SJCRH30 (cell line): Measurements from ENCODE around the gene WDR59. TPM values are rescaled to one million over a fixed set of nuclear protein-coding genes. Genes with fewer than 3 reads are reported as not detected.

Experiments
- DNase-seq, 2 experiments: peaks; one replicate each; pipeline ENCODE4 v3.0.0-alpha.2; 2015 to 2020
- H3K27ac ChIP-seq: fragments of 250-450 bp; sonication (Bioruptor Pico); 2 replicates; pipeline ENCODE4 v1.5.1; 2020; ENCODE audit warnings: mild to moderate bottlenecking, moderate library complexity
- H3K27me3 ChIP-seq: fragments of 250-450 bp; sonication (Bioruptor Pico); 2 replicates; pipeline ENCODE4 v1.5.1; 2020; ENCODE audit warnings: mild to moderate bottlenecking, moderate library complexity
- H3K36me3 ChIP-seq: fragments of 250-450 bp; sonication (Bioruptor Pico); 2 replicates; pipeline ENCODE4 v1.5.1; 2020; ENCODE audit warnings: mild to moderate bottlenecking, moderate library complexity
- H3K4me1 ChIP-seq: fragments of 250-450 bp; sonication (Bioruptor Pico); 2 replicates; pipeline ENCODE4 v1.5.1; 2020; ENCODE audit warnings: mild to moderate bottlenecking, moderate library complexity
- H3K4me3 ChIP-seq: fragments of 250-450 bp; sonication (Bioruptor Pico); 2 replicates; pipeline ENCODE4 v1.5.1; 2020; ENCODE audit warnings: mild to moderate bottlenecking, moderate library complexity
- H3K9me3 ChIP-seq: fragments of 250-450 bp; sonication (Bioruptor Pico); replicated peaks from 2 replicates; pipeline ENCODE4 v1.5.1; 2020; ENCODE audit warnings: mild to moderate bottlenecking, moderate library complexity
- total RNA-seq: library from RNA; depleted of rRNA; stranded (reverse); fragments of >200 nt; shearing (Covaris generic); gene quantifications from 2 replicates; pipeline ENCODE4 v1.2.3, GENCODE V29; 2014

WDR59 gene
- total RNA-seq, 1 experiment from 2014 or later: 17.9 TPM

DNA sequence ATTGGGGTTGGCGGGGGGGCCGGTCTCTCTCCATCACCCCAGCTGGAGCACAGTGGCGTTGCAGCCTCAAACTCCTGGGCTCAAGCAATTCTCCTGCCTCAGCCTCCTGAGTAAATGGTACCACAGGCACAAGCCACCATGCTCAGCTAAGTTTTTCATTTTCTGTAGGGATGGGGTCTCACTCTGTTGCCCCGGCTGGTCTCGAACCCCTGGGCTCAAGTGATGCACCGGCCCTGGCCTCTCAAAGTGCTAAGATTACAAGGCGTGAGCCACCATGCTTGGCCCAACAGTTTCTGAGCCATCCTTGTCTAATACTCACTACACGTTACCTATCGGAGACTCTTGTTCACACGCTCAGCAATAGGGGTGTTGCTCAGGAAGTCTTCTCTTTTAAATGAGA lies 11.6 kb downstream of the WDR59 start:
- Histone ChIP-seq H3K27ac (no peak overlapping the region), H3K9me3 (no peaks in the 10 kb centered on the region), H3K27me3 (no peaks in the 10 kb centered on the region), H3K4me3 (no peak overlapping the region), H3K36me3 (no peaks in the 10 kb centered on the region), H3K4me1 (no peaks in the 10 kb centered on the region)
- no peak for DNase-seq

DNA sequence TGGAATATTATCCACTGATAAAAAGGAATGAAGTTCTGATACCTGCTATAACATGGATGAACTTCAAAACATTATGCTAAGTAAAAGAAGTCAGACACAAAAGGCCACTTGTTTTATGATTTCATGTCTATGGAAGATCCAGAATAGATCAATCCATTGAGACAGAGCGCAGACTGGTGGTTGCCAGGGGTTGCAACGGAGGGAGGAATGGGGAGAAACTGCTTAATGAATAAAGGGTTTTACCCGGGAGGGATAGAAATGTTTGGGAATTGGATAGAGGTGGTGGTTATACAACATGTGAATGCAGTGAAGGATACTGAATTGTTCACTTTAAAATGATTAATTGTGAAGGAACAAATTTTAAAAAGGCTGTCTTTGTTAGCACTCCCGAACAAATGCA lies 30.2 kb downstream of the WDR59 start:
- Histone ChIP-seq H3K27ac (no peak overlapping the region), H3K27me3 (no peaks in the 10 kb centered on the region), H3K36me3 (no peaks in the 10 kb centered on the region), H3K9me3 (no peaks in the 10 kb centered on the region), H3K4me1 (no peaks in the 10 kb centered on the region), H3K4me3 (no peak overlapping the region)
- no peak for DNase-seq

DNA sequence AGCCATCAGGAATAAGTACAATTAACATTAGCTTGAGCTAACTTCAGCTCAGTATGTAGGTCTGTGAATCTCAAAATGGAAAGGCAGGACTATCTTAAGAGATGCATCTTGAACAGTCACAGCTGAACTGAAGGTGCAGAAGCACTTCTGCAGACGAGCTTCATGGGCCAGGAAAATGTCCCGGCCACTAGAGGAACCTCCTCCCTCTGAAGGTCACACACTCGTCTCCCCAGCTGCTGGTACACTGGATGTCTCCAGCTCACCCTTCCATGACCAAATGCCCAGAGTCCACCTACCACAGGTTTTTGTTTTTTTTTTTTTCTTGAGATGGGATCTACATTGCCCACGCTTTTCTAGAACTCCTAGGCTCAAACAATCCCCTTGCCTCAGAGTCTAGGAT lies 33.2 kb downstream of the WDR59 start:
- Histone ChIP-seq H3K36me3 (peaks cover 2% of the 10 kb centered on the region; the same call in 1 of the 2 replicates), H3K9me3 (no peaks in the 10 kb centered on the region), H3K4me1 (no peaks in the 10 kb centered on the region), H3K4me3 (no peak overlapping the region), H3K27ac (no peak overlapping the region), H3K27me3 (no peaks in the 10 kb centered on the region)
- no peak for DNase-seq

DNA sequence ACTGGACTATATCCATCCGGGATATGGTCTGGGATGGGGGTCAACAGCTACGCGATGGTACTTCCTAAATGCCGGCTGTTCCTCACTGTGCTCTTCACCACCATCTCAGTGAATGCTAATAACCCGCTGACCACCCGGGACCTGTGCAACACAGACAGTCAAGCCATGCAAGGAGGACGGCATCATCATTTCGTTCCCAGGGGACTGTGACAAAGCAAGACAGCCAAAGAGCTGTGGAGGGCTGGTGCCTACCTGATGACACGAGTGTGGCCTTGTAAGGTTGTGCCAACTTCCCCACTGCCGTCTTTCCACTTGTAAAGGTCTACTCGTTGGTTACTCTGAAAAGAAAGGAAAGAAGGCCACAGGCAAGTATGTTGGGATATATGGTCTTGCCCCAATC lies 33.7 kb downstream of the WDR59 start:
- DNase-seq: no peak
- no peaks in the 10 kb centered on the region for H3K4me1 ChIP-seq
- H3K9me3 ChIP-seq: no peaks in the 10 kb centered on the region
- H3K4me3 ChIP-seq: no peak overlapping the region
- no peak overlapping the region for H3K27ac ChIP-seq
- no peaks in the 10 kb centered on the region for H3K27me3 ChIP-seq
- peaks cover 2% of the 10 kb centered on the region; the same call in 1 of the 2 replicates for H3K36me3 ChIP-seq

DNA sequence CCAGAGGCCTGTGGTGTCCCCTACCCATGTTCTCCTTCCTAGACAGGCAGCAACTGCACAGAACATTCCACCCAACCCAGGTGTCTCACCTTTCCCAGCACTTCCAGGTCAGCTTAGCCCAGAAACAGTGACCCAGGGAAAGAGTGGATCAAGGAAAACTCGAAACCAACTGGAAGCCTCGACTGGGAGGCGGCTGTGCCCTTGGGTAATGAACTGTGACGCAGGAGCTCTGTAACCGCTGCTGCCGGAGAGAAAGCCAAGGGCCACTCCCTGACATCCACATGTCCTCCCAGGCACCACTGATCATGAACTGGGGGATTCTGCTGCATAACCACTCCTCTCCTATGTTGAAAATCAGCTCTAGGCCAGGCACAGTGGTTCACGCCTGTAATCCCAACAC lies 34.4 kb downstream of the WDR59 start:
- Histone ChIP-seq H3K36me3 (peaks cover 2% of the 10 kb centered on the region; the same call in 1 of the 2 replicates), H3K4me1 (no peaks in the 10 kb centered on the region), H3K9me3 (no peaks in the 10 kb centered on the region)

DNA sequence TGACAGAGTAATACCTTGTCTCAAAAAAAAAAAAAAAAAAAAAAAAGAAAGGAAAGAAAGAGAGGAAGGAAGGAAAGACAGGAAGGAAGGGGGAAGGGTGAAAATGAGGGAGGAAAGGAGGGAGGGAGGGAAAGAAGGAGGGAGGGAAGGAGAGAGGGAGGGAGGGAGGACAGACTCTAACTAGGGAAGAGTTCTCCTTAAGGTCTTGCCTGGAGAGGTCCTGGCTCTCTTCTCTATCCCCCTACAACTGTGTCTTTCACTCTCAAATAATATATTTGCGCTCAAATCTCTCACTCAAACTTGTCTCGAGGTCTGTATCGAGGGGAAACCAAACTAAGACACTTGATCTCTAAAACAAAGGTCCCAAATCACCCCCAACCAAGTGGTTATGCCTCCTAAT lies 35.6 kb downstream of the WDR59 start:
- peaks cover 2% of the 10 kb centered on the region; the same call in 1 of the 2 replicates for H3K36me3 ChIP-seq
- DNase-seq: no peak
- no peaks in the 10 kb centered on the region for H3K9me3 ChIP-seq
- no peaks in the 10 kb centered on the region for H3K4me1 ChIP-seq
- no peaks in the 10 kb centered on the region for H3K27me3 ChIP-seq
- H3K27ac ChIP-seq: no peak overlapping the region
- no peak overlapping the region for H3K4me3 ChIP-seq

More for the DNA sequence above, 34.4 kb downstream of the WDR59 start:
- H3K4me3 ChIP-seq: no peak overlapping the region
- no peak overlapping the region for H3K27ac ChIP-seq
- DNase-seq: no peak
- H3K27me3 ChIP-seq: no peaks in the 10 kb centered on the region

DNA sequence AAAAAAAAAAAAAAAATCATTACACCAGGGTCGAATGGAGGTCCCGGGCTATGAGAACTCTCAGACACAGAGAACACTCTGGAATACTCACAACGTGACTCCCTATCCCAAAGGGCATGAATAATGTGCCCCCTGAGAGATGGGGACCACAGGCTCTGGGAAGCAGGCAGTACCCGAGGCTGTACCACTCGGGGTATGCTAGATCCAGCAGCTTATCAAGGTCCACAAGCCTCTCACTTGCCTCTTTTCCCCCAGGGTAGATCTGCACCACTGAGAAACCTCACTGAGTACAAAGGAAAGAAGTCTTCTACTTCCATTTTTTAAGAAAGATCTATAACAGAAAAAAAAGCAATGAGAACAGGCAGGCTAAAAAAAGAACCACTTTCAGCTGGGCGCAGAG lies 40.5 kb downstream of the WDR59 start:
- H3K27ac ChIP-seq: no peak overlapping the region
- no peaks in the 10 kb centered on the region for H3K4me1 ChIP-seq
- peaks cover 2% of the 10 kb centered on the region; the same call in 1 of the 2 replicates for H3K36me3 ChIP-seq
- no peak overlapping the region for H3K4me3 ChIP-seq
- H3K27me3 ChIP-seq: no peaks in the 10 kb centered on the region
- DNase-seq: no peak
- no peaks in the 10 kb centered on the region for H3K9me3 ChIP-seq

DNA sequence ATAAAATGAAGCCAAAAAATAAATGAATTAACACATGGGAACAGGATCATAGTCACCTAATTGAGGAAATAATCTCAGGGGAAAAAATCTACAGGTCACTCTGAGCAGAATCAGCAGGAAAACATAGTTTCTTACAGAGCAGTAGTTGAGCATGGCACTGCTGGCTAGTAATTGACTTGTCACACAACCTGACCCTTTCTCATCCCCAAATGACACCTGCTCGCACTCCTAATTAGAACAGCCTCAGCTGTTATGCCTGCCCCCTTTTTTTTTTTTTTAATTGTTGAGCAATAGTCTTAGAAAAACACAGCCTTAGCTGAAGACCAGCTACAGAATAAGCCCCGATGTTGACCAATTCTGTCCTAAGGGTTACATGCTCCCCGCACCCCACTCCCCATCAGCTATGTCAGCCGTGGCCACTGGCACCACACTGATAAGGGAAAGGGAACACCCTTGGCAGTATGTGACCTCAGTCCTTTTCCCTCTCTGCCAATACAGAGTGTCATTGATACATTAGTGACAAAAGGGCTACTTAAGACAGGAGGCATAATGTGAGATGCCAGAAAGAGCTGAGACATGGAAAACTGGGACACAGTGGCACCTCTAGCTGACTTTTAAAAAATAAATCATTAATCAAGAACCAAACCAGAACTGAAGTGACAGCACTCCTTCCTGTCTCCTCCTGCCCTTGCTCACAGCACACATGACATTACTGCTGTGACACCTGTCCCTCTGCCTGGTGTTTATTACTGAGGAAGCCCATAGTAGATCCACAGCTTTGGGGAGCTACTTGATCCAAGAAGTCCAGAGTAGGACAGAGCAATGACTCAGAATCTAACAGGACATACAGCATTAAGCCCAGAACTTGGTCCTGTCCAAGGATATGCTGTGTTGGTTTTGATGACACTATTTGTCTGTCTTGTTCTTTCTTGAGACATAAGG lies 41.7 kb downstream of the WDR59 start:
- H3K4me1 ChIP-seq: no peaks in the 10 kb centered on the region
- no peak for DNase-seq

DNA sequence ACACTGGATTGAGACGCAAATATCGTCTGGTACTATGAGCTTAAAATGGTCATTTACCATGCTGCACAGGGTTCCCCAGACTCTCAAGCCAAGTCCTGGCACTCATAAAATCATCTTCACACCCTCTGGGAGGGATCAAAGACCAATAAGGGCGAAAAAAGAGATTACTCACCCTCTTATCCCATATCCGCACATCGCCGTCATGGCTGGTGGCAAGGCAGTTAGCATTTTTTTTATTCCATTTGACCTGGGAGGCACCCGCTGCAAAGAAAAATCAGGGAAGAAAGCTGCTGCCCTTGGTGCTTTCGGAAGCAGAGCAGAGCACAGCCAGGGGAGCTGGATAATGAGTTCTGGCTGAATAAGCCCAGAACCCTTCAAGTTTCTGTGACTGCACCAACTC lies 42.4 kb downstream of the WDR59 start:
- Histone ChIP-seq H3K4me3 (no peak overlapping the region), H3K27ac (no peak overlapping the region), H3K4me1 (no peaks in the 10 kb centered on the region), H3K9me3 (no peaks in the 10 kb centered on the region), H3K27me3 (no peaks in the 10 kb centered on the region), H3K36me3 (peaks cover 2% of the 10 kb centered on the region; the same call in 1 of the 2 replicates)
- no peak for DNase-seq

More for the DNA sequence above, 41.7 kb downstream of the WDR59 start:
- H3K27ac ChIP-seq: no peak overlapping the region
- H3K27me3 ChIP-seq: no peaks in the 10 kb centered on the region
- H3K9me3 ChIP-seq: no peaks in the 10 kb centered on the region
- H3K36me3 ChIP-seq: peaks cover 2% of the 10 kb centered on the region; the same call in 1 of the 2 replicates
- H3K4me3 ChIP-seq: no peak overlapping the region

DNA sequence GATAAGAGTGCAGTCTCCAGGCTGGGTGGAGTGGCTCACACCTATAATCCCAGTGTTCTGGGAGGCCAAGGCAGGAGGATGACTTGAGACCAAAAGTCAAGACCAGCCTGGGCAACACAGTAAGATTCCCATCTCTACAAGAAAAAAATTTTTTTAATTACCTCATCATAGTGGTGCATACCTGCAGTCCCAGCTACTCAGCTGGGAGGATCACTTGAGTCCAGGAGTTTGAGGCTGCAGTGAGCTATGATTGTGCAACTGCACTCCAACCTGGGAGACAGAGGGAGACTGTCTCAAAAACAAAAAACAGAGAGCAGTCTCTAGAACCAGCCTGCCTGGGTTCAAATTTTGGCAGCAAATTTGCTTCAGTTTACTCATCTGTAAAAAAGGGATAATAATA lies 45.2 kb downstream of the WDR59 start:
- Histone ChIP-seq H3K4me3 (no peak overlapping the region), H3K36me3 (no peaks in the 10 kb centered on the region; the same call in 1 of the 2 replicates), H3K27ac (no peak overlapping the region), H3K4me1 (no peaks in the 10 kb centered on the region), H3K9me3 (no peaks in the 10 kb centered on the region), H3K27me3 (no peaks in the 10 kb centered on the region)
- DNase-seq: no peak

DNA sequence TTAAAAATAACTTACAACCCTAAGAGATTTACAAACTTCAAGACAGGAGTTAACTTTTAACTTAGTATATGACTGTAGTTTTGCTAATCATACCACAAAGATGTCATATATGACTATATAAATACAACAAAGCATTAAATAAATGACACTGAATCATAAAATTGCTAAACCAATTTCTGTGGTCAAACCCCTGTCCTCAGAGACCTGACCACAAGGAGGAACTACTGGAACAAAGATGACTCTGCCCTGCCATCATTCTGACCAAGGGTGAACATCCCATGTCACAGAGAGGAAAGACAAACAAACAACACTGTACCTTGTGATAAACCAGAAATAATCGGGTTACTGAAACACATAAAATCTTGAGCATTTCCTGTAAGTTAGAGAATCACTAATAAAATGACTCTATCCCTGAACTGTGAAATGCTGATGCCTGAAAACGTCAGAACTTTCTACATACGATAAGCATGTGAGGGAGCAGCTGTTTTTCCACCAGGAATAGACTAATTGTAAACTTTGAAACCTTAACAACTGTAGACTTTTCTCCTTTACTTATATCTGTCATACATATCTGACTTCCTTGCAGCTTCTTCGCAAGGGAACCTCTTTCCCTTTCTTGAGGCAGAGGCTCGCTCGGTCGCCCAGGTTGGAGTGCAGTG lies 47.9 kb downstream of the WDR59 start:
- no peaks in the 10 kb centered on the region for H3K9me3 ChIP-seq
- no peaks in the 10 kb centered on the region for H3K27me3 ChIP-seq
- no peak overlapping the region for H3K4me3 ChIP-seq
- no peaks in the 10 kb centered on the region for H3K4me1 ChIP-seq
- no peaks in the 10 kb centered on the region; the same call in 1 of the 2 replicates for H3K36me3 ChIP-seq
- DNase-seq: no peak
- H3K27ac ChIP-seq: no peak overlapping the region

DNA sequence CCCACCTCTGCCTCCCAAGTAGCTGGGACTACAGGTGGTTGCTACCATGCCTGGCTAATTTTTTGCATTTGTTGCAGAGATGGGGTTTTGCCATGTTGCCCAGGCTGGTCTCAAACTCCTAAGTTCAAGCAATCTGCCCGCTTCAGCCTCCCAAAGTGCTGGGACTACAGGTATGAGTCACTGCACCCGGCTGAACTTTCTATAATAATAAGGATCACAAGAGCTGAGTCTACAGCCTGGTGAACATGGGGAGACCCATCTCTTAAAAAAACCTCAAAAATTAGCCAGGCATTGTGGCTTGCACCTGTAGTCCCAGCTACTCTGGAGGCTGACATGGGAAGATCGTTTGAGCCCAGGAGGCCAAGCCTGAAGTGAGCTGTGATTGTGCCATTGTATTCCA lies 53.5 kb downstream of the WDR59 start:
- no peak for DNase-seq
- H3K36me3 ChIP-seq: 0 out of 2 replicates have a peak, but pooled peaks cover 2% of the 10 kb centered on the region
- no peaks in the 10 kb centered on the region for H3K9me3 ChIP-seq
- no peaks in the 10 kb centered on the region for H3K4me1 ChIP-seq
- no peak overlapping the region for H3K4me3 ChIP-seq
- H3K27me3 ChIP-seq: no peaks in the 10 kb centered on the region
- no peak overlapping the region for H3K27ac ChIP-seq

DNA sequence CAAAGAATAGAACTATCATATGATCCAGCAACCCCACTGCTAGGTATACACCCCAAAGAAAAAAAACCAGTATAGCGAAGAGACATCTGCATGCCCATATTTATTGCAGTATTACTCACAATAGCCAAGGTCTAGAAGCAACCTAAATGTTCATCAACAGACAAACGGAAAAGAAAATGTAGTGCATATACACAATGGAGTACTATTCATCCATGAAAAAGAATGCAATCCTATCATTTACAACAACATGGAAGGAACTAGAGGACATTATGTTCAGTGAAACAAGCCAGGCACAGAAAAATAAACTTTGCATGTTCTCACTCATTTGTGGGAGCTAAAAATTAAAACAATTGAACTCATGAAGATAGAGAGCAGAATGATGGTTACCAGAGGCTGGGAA lies 55.3 kb downstream of the WDR59 start:
- Histone ChIP-seq H3K4me1 (no peaks in the 10 kb centered on the region), H3K36me3 (0 out of 2 replicates have a peak, but pooled peaks cover 2% of the 10 kb centered on the region), H3K27me3 (no peaks in the 10 kb centered on the region), H3K4me3 (no peak overlapping the region), H3K9me3 (no peaks in the 10 kb centered on the region), H3K27ac (no peak overlapping the region)
- DNase-seq: no peak

DNA sequence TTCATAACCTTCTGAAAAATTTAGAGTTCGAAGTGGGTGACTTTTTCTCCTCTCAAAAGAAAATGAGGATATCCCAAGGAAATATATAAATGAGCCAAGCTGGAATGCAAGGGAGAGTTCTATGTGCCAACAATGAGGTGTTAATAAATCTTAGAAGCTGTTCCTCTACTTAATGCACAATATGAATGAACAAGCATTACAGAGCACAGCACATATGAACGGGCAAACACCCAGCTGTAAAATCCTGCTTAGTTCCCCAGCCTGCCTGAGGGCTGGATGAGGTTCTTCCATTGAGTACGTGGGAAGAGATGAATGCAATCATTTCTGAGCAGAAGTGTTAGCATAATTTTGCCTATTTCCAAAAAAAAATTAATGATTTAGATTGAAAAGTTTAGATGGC lies 58.1 kb downstream of the WDR59 start:
- H3K4me1 ChIP-seq: no peaks in the 10 kb centered on the region
- no peak overlapping the region for H3K27ac ChIP-seq
- no peak for DNase-seq
- H3K36me3 ChIP-seq: 0 out of 2 replicates have a peak, but pooled peaks cover 2% of the 10 kb centered on the region
- no peaks in the 10 kb centered on the region for H3K9me3 ChIP-seq
- no peak overlapping the region for H3K4me3 ChIP-seq
- H3K27me3 ChIP-seq: no peaks in the 10 kb centered on the region

DNA sequence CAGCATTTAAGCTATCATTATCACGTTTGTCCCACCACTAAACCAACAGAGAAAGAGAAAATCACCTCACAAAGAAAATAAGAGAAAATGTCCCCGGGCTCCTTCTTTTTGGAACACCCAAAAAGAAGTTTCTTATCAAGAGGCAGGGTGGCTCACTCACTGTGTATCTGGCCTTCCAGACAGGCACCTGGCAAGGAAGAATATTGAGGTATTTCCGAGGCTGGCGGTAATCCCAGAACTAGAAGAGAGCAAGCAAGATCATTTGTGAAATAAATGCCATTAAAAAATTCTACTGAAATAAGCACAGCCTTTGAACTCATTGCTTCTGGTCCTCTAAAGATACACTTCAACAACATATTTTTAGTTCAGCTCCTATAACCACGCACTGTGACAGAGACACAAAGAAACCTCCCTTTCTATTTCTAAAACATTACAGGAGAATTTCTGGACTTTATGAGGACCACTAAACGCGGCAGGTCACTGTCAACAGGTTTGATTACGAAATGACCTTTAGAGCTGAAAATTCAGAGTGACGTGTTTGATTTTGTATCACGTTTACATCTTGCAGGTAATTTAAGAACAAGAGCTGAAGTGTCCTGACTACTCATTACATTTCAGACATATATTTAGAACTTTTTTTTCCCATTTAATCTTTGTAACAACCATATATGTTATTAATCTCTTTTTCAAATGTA lies 61.0 kb downstream of the WDR59 start:
- Histone ChIP-seq H3K36me3 (no peaks in the 10 kb centered on the region), H3K9me3 (no peaks in the 10 kb centered on the region)

More for the DNA sequence above, 61.0 kb downstream of the WDR59 start:
- H3K4me1 ChIP-seq: no peaks in the 10 kb centered on the region
- H3K27ac ChIP-seq: no peak overlapping the region
- H3K27me3 ChIP-seq: no peaks in the 10 kb centered on the region
- DNase-seq: no peak
- no peak overlapping the region for H3K4me3 ChIP-seq
